ENCODE results near the gene TRIM62. TPM values are rescaled to one million over a fixed set of nuclear protein-coding genes. Genes with fewer than 3 reads are reported as not detected.

Gene TRIM62
- total and polyA plus RNA-seq, 4 donors, result 0.60 to 1.3 (median 1.1) TPM

DNA sequence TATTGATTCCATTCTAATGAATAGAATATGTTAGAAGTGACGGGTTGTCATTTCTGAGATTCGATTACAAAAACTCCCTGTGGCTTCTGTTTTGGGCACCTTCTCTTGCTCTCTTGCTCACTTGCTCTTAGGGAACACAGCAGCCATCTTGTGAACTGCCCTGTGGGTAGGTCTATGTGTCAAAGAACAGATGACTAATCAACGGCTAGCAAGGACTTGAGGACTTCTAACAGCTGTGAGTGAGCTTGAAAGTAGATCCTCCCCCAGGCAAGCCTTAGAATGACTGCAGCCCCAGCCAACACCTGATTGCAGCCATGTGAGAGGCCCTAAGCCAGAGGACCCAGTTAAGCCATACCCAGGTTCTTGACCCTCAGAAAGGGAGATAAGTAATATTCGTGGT, 51.5 kb downstream of the TRIM62 start:
- WGBS, result 82% methylated on average over 4 of the region's 4 CpGs
- H3K4me1 ChIP-seq (ENCODE audit: control insufficient read depth in 4 of 4, insufficient read depth in 4 of 4, low read length in 3 of 4), result peaks cover 4 to 32% (median 14%) of the 10 kb centered on the region in 4 donors
- H3K27ac ChIP-seq (ENCODE audit: low read depth in 1 of 2, low read length in 2 of 2), result no peak overlapping the region
- no peaks in the 10 kb centered on the region for H3K27me3 ChIP-seq (ENCODE audit: control insufficient read depth in 4 of 4, insufficient read depth in 4 of 4, low read length in 3 of 4)
- H3K9ac ChIP-seq (ENCODE audit: low read depth in 1 of 2, low read length in 2 of 2), result no peak overlapping the region
- TF ChIP-seq, protein P1, sequence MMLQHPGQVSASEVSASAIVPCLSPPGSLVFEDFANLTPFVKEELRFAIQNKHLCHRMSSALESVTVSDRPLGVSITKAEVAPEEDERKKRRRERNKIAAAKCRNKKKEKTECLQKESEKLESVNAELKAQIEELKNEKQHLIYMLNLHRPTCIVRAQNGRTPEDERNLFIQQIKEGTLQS (IDR thresholded peaks at IDR 0.05), result no peak
- TF ChIP-seq NR2F2 (IDR thresholded peaks at IDR 0.05) (no peak), EGR1 (IDR thresholded peaks at IDR 0.05; ENCODE audit: low read depth in 2 of 2) (no peak), FOXA2 (IDR thresholded peaks at IDR 0.05) (no peak), FOXA1 (IDR thresholded peaks at IDR 0.05) (no peak), TAF1 (conservative IDR thresholded peaks at IDR 0.05) (no peak), JUND (IDR thresholded peaks at IDR 0.05) (no peak)
- TF ChIP-seq, protein P2, sequence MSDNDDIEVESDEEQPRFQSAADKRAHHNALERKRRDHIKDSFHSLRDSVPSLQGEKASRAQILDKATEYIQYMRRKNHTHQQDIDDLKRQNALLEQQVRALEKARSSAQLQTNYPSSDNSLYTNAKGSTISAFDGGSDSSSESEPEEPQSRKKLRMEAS (IDR thresholded peaks at IDR 0.05), result no peak
- TF ChIP-seq, protein P3, sequence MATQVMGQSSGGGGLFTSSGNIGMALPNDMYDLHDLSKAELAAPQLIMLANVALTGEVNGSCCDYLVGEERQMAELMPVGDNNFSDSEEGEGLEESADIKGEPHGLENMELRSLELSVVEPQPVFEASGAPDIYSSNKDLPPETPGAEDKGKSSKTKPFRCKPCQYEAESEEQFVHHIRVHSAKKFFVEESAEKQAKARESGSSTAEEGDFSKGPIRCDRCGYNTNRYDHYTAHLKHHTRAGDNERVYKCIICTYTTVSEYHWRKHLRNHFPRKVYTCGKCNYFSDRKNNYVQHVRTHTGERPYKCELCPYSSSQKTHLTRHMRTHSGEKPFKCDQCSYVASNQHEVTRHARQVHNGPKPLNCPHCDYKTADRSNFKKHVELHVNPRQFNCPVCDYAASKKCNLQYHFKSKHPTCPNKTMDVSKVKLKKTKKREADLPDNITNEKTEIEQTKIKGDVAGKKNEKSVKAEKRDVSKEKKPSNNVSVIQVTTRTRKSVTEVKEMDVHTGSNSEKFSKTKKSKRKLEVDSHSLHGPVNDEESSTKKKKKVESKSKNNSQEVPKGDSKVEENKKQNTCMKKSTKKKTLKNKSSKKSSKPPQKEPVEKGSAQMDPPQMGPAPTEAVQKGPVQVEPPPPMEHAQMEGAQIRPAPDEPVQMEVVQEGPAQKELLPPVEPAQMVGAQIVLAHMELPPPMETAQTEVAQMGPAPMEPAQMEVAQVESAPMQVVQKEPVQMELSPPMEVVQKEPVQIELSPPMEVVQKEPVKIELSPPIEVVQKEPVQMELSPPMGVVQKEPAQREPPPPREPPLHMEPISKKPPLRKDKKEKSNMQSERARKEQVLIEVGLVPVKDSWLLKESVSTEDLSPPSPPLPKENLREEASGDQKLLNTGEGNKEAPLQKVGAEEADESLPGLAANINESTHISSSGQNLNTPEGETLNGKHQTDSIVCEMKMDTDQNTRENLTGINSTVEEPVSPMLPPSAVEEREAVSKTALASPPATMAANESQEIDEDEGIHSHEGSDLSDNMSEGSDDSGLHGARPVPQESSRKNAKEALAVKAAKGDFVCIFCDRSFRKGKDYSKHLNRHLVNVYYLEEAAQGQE (IDR thresholded peaks at IDR 0.05), result no peak
- no peak overlapping the region for H3K4me3 ChIP-seq (ENCODE audit: low read depth in 1 of 3, low read length in 3 of 3)
- no peak for DNase-seq (ENCODE audit: low spot score)
- H3K9me3 ChIP-seq (ENCODE audit: control insufficient read depth in 4 of 4, low read length in 3 of 4), result no peaks in the 10 kb centered on the region
- H3K36me3 ChIP-seq (ENCODE audit: control insufficient read depth in 4 of 4, insufficient read depth in 3 of 4, low read depth in 1 of 4, low read length in 3 of 4), result no peaks in the 10 kb centered on the region

DNA sequence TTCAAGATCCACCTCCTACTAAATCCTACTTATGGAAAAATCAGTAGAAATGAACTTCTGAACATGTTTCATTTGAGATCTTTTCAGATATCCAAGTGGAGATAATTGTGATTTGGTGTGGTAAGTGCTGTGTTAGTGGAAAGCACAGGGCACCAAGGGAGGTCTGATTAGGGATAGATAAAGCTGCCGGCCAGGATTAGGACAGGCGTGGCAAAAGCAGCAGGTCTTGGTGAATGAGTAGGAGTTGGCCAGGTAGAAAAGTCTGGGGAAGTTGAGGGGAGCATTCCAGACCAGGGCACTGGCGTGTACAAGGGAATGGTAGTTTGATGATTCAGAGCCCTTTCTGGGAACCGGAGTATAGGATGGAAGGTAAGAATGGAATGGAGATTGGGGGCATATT, 53.1 kb downstream of the TRIM62 start:
- TF ChIP-seq YY1 (IDR thresholded peaks at IDR 0.05) (no peak), RAD21 (IDR thresholded peaks at IDR 0.05) (no peak), FOXA2 (IDR thresholded peaks at IDR 0.05) (no peak), RXRA (IDR thresholded peaks at IDR 0.05) (no peak), NR2F2 (IDR thresholded peaks at IDR 0.05) (no peak), GABPA (IDR thresholded peaks at IDR 0.05 in 1 of 2, conservative IDR thresholded peaks at IDR 0.05 in 1 of 2) (no peak), EGR1 (IDR thresholded peaks at IDR 0.05; ENCODE audit: low read depth in 2 of 2) (no peak), TAF1 (conservative IDR thresholded peaks at IDR 0.05) (no peak), HNF4G (IDR thresholded peaks at IDR 0.05) (no peak), JUND (IDR thresholded peaks at IDR 0.05) (no peak), FOXA1 (IDR thresholded peaks at IDR 0.05) (no peak), SP1 (IDR thresholded peaks at IDR 0.05) (no peak), HNF4A (conservative IDR thresholded peaks at IDR 0.05) (no peak)
- TF ChIP-seq, protein P4, sequence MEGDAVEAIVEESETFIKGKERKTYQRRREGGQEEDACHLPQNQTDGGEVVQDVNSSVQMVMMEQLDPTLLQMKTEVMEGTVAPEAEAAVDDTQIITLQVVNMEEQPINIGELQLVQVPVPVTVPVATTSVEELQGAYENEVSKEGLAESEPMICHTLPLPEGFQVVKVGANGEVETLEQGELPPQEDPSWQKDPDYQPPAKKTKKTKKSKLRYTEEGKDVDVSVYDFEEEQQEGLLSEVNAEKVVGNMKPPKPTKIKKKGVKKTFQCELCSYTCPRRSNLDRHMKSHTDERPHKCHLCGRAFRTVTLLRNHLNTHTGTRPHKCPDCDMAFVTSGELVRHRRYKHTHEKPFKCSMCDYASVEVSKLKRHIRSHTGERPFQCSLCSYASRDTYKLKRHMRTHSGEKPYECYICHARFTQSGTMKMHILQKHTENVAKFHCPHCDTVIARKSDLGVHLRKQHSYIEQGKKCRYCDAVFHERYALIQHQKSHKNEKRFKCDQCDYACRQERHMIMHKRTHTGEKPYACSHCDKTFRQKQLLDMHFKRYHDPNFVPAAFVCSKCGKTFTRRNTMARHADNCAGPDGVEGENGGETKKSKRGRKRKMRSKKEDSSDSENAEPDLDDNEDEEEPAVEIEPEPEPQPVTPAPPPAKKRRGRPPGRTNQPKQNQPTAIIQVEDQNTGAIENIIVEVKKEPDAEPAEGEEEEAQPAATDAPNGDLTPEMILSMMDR (IDR thresholded peaks at IDR 0.05; ENCODE audit: low read depth, low read length, missing input control), result no peak
- TF ChIP-seq, protein P1 (IDR thresholded peaks at IDR 0.05), result no peak
- TF ChIP-seq, protein P3 (IDR thresholded peaks at IDR 0.05), result no peak
- TF ChIP-seq, protein P5, sequence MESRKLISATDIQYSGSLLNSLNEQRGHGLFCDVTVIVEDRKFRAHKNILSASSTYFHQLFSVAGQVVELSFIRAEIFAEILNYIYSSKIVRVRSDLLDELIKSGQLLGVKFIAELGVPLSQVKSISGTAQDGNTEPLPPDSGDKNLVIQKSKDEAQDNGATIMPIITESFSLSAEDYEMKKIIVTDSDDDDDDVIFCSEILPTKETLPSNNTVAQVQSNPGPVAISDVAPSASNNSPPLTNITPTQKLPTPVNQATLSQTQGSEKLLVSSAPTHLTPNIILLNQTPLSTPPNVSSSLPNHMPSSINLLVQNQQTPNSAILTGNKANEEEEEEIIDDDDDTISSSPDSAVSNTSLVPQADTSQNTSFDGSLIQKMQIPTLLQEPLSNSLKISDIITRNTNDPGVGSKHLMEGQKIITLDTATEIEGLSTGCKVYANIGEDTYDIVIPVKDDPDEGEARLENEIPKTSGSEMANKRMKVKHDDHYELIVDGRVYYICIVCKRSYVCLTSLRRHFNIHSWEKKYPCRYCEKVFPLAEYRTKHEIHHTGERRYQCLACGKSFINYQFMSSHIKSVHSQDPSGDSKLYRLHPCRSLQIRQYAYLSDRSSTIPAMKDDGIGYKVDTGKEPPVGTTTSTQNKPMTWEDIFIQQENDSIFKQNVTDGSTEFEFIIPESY (IDR thresholded peaks at IDR 0.05), result no peak
- TF ChIP-seq, protein P2 (IDR thresholded peaks at IDR 0.05), result no peak
- Histone ChIP-seq H3K9ac (ENCODE audit: low read depth in 1 of 2, low read length in 2 of 2) (no peak overlapping the region), H3K4me3 (ENCODE audit: low read depth in 1 of 3, low read length in 3 of 3) (no peak overlapping the region), H3K27me3 (ENCODE audit: control insufficient read depth in 4 of 4, insufficient read depth in 4 of 4, low read length in 3 of 4) (no peaks in the 10 kb centered on the region), H3K9me3 (ENCODE audit: control insufficient read depth in 4 of 4, low read length in 3 of 4) (no peaks in the 10 kb centered on the region), H3K4me1 (ENCODE audit: control insufficient read depth in 4 of 4, insufficient read depth in 4 of 4, low read length in 3 of 4) (peaks cover 4 to 32% (median 14%) of the 10 kb centered on the region in 4 donors), H3K27ac (ENCODE audit: low read depth in 1 of 2, low read length in 2 of 2) (no peak overlapping the region), H3K36me3 (ENCODE audit: control insufficient read depth in 4 of 4, insufficient read depth in 3 of 4, low read depth in 1 of 4, low read length in 3 of 4) (no peaks in the 10 kb centered on the region)
- peak; percentile 21 for DNase-seq (ENCODE audit: low spot score)
- 88% methylated on average over 4 of the region's 4 CpGs for WGBS
